ENCODE measurements around the gene DRAP1.

DRAP1 gene

GRCh38 chr11:65919141-65919572, at the start of gene DRAP1:
TSS of gene DRAP1 (plus strand) at chr11:65919426. CDS start at chr11:65919502, 76 bp downstream.
- peak; percentile 99 for DNase-seq

- DNase-seq: no peak
Observed at GRCh38 chr11:65869643-65870306, 49.5 kb upstream of the DRAP1 start.

DNA sequence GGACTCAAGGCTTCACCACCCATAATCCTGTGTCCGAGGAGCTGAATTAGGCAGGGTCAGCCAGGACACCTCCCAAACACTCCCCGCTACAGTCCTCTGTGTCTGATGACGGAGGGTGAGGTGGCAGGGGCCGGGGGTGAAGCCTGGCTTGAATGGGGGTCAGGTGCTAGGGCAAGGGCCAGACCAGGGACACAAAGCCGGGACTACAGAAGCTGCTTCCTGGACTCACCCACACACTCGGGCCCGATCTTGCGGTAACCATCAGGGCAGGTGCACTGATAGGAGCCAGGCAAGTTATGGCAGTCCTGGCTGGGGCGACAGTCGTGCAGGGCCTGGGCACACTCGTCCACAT, 48.9 kb upstream of the DRAP1 start:
- no peak for DNase-seq

GRCh38 chr11:65870706-65871681, 48.2 kb upstream of the DRAP1 start:
- DNase-seq: peak; percentile 86

GRCh38 chr11:65871811-65872548, 47.2 kb upstream of the DRAP1 start:
- no peak for DNase-seq

- DNase-seq: peak; percentile 51
Observed at GRCh38 chr11:65872586-65873317, 46.5 kb upstream of the DRAP1 start, which contains the start of gene EFEMP2. TSS of gene EFEMP2 (minus strand) at chr11:65872800. CDS start at chr11:65872354, 446 bp downstream.

GRCh38 chr11:65873318-65874156, 45.7 kb upstream of the DRAP1 start:
- peak; percentile 97 for DNase-seq

GRCh38 chr11:65879617-65880016, 39.6 kb upstream of the DRAP1 start, which contains the start of gene CTSW:
TSS of gene CTSW (plus strand) at chr11:65879837. CDS start at chr11:65879855, 18 bp downstream.
- no peak for DNase-seq

GRCh38 chr11:65880027-65880426, 39.2 kb upstream of the DRAP1 start:
- no peak for DNase-seq

DNA sequence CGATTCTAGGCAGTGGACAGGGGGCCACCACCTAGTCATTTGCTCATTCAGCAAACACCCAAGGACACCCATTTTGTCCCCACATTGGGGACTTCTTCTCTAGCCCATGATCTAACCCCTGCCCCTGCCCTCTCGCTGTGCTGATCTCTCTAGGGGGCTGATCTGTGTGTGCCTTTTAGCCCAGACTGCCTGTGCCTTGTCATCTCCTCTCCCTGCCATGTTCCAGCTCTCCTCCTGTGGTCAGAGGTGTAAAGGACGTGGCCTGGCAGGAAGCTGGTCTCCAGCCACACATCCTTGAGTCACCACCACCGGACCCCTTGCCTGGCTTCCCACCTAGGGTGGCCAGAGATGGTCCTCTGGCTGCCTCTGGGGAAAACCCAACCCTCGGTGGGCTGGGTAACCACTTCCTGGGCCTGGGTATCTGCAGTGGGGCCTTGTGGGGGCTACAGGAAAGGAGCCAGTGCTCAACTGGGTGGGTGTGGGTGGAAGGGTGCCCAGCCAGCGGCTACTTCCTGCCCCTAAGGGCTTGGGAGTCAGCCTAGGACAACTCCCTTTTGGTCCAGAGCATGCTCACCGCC, 38.3 kb upstream of the DRAP1 start:
- DNase-seq: no peak

DNA sequence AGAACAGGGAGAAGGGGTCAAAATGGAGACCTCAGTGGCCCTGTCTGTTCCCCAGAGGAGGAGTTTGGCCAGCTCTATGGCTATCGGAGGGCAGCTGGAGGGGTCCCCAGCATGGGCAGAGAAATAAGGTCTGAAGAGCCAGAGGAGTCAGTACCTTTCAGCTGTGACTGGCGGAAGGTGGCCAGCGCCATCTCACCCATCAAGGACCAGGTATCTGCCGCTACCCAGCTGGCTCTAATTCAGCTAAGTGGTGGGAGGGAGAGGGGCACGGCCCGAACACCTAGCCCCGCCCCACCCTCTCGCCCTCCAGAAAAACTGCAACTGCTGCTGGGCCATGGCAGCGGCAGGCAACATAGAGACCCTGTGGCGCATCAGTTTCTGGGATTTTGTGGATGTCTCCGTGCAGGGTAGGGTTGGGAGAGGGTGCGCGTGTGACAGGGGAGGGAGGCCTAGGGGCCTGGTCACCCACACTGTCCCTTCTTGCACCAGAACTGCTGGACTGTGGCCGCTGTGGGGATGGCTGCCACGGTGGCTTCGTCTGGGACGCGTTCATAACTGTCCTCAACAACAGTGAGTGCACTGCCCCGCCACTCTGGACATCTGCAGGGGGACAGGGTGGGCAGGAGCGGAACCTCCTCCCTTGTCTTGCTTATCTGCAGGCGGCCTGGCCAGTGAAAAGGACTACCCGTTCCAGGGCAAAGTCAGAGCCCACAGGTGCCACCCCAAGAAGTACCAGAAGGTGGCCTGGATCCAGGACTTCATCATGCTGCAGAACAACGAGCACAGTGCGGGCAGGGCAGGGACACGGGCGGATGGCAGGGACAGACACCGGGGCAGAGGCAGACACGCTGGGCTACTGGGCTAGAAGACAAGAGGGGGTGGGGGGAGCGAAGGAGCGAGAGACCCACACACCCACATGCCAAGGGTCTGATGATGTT, 36.8 kb upstream of the DRAP1 start:
- no peak for DNase-seq

GRCh38 chr11:65883058-65883761, 36.0 kb upstream of the DRAP1 start:
- no peak for DNase-seq

DNA sequence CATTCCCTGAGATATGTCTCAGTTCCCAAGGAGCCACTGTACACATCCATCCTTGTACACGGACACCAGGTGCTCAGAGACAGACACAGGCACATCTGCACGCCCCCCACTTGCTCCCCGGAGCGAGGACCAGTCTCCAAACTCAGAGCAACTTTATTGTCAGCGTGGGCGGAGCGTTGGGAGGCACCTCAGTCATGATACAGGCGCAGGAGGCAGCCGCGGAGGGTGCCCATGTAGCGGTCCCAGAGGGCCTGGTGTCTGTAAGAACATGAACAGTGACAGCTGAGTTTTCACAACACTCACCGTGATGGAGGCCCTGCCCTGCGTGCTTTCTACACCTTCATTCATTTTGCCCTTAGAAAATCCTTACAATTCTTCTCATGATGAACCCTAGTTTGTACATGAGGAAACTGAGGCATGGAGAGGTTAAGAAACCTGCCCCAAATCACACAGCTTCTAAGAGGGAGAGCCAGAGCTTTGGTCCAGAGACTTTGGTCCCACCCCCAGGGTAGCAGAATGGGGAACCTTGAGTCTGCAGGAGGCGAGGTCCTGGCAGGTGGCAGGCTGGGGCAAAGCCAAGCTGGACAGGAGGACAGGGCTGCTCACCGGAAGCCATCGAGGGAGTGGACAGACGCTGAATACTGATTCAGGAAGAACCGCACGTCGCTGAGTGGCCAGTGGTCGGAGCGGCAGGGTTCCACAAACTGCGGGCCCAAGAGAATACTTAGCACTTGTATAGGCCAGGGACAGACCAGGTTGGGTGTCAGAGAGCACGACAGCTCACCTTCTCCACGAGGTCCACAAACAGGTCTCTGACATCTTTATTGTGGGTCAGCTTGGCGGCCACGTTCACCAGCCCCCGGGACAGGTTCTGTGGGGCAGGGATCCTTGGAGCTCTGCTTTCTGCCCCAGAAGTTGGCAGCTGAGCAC, 35.2 kb upstream of the DRAP1 start:
- DNase-seq: no peak

- peak; percentile 81 for DNase-seq
Observed at GRCh38 chr11:65884716-65885092, 34.5 kb upstream of the DRAP1 start.

- DNase-seq: no peak
Observed at GRCh38 chr11:65885231-65885630, 34.0 kb upstream of the DRAP1 start.

- no peak for DNase-seq
Observed at GRCh38 chr11:65885808-65886536, 33.3 kb upstream of the DRAP1 start.
